Immature natural killer cell (primary cell): ENCODE data around the gene SPOCD1. TPM values are rescaled to one million over a fixed set of nuclear protein-coding genes. Genes with fewer than 3 reads are reported as not detected.

Experiments
- DNase-seq, 3 donors: peaks; one replicate each; pipeline ENCODE4 v3.0.0; 2022; ENCODE audit warnings: mixed read lengths in 1 of 3
- H3K27ac Mint-ChIP-seq, 6 donors: one replicate each; pipeline ENCODE4 v1.8.0; 2020; ENCODE audit warnings: mixed read lengths in 6 of 6, mild to moderate bottlenecking in 5 of 6, inconsistent platforms in 4 of 6, moderate library complexity in 3 of 6
- H3K27me3 Mint-ChIP-seq, 3 donors: one replicate each; pipeline ENCODE4 v1.8.0; 2020 to 2021; ENCODE audit warnings: low read depth in 3 of 3, mild to moderate bottlenecking in 3 of 3, mixed read lengths in 3 of 3, moderate library complexity in 3 of 3, inconsistent platforms in 1 of 3
- H3K36me3 Mint-ChIP-seq, 3 donors: one replicate each; pipeline ENCODE4 v1.8.0; 2020; ENCODE audit warnings: mixed read lengths in 3 of 3, inconsistent platforms in 2 of 3, mild to moderate bottlenecking in 2 of 3
- H3K4me1 Mint-ChIP-seq, 2 donors: one replicate each; pipeline ENCODE4 v1.8.0; 2020; ENCODE audit warnings: inconsistent platforms in 2 of 2, mild to moderate bottlenecking in 2 of 2, mixed read lengths in 2 of 2, moderate library complexity in 1 of 2
- H3K4me3 Mint-ChIP-seq, 5 donors: one replicate each; pipeline ENCODE4 v1.8.0; 2020; ENCODE audit warnings: mild to moderate bottlenecking in 5 of 5, mixed read lengths in 5 of 5, inconsistent platforms in 3 of 5, moderate library complexity in 3 of 5
- H3K9me3 Mint-ChIP-seq, 6 donors: one replicate each; pipeline ENCODE4 v1.8.0; 2020; ENCODE audit warnings: mild to moderate bottlenecking in 6 of 6, mixed read lengths in 6 of 6, inconsistent platforms in 4 of 6, moderate library complexity in 3 of 6
- polyA plus RNA-seq, 3 donors: library from polyadenylated mRNA; unstranded; fragments of 300-500 nt; fragmentation: Illumina TruSeq; gene quantifications; one replicate each; pipeline ENCODE4 v1.2.3, GENCODE V29; 2021

Gene SPOCD1
- polyA plus RNA-seq, 3 donors from 2014 or later: 0.24 to 2.5 (median 0.46) TPM

- Mint-ChIP-seq H3K9me3 (no peaks in the 10 kb centered on the region), H3K27ac (no peak overlapping the region), H3K4me3 (no peak overlapping the region), H3K36me3 (no peaks in the 10 kb centered on the region), H3K27me3 (peaks cover 5 to 10% (median 6%) of the 10 kb centered on the region in 3 donors), H3K4me1 (peaks cover 3 to 11% of the 10 kb centered on the region in 2 donors)
- DNase-seq: no peak
Measured at GRCh38 chr1:31793086-31793485, 22.7 kb downstream of the SPOCD1 start.

- Mint-ChIP-seq H3K27ac (no peak overlapping the region), H3K36me3 (no peaks in the 10 kb centered on the region), H3K27me3 (peaks cover 5 to 13% (median 8%) of the 10 kb centered on the region in 3 donors), H3K4me1 (peaks cover 9 to 16% of the 10 kb centered on the region in 2 donors), H3K9me3 (no peaks in the 10 kb centered on the region), H3K4me3 (no peak overlapping the region)
- no peak for DNase-seq
Measured at GRCh38 chr1:31792541-31792940, 23.3 kb downstream of the SPOCD1 start.

GRCh38 chr1:31792116-31792515 lies 23.7 kb downstream of the SPOCD1 start:
- peaks cover 5 to 13% (median 8%) of the 10 kb centered on the region in 3 donors for H3K27me3 Mint-ChIP-seq
- DNase-seq: no peak
- H3K9me3 Mint-ChIP-seq: no peaks in the 10 kb centered on the region
- H3K4me3 Mint-ChIP-seq: no peak overlapping the region
- no peaks in the 10 kb centered on the region for H3K36me3 Mint-ChIP-seq
- H3K27ac Mint-ChIP-seq: no peak overlapping the region
- H3K4me1 Mint-ChIP-seq: peaks cover 10 to 17% of the 10 kb centered on the region in 2 donors

- Mint-ChIP-seq H3K27me3 (peaks cover 5 to 12% (median 9%) of the 10 kb centered on the region in 3 donors), H3K27ac (no peak overlapping the region), H3K9me3 (no peaks in the 10 kb centered on the region), H3K4me3 (no peak overlapping the region), H3K4me1 (peaks cover 10 to 17% of the 10 kb centered on the region in 2 donors), H3K36me3 (no peaks in the 10 kb centered on the region)
- DNase-seq: no peak
Measured at GRCh38 chr1:31791131-31791858, 24.5 kb downstream of the SPOCD1 start.

GRCh38 chr1:31790641-31791091 lies 25.2 kb downstream of the SPOCD1 start:
- no peak for DNase-seq
- Mint-ChIP-seq H3K27ac (no peak overlapping the region), H3K9me3 (no peaks in the 10 kb centered on the region), H3K4me3 (peak overlapping the region in 1 of 5 donors; percentile 27), H3K4me1 (peaks cover 10 to 17% of the 10 kb centered on the region in 2 donors), H3K36me3 (no peaks in the 10 kb centered on the region), H3K27me3 (peaks cover 5 to 12% (median 9%) of the 10 kb centered on the region in 3 donors)

- H3K27me3 Mint-ChIP-seq: peaks cover 5 to 12% (median 9%) of the 10 kb centered on the region in 3 donors
- peaks cover 10 to 17% of the 10 kb centered on the region in 2 donors for H3K4me1 Mint-ChIP-seq
- H3K27ac Mint-ChIP-seq: peak overlapping the region in 2 of 6 donors; percentile 48 to 69
- peak overlapping the region in 3 of 5 donors; percentile 21 to 64 (median 55) for H3K4me3 Mint-ChIP-seq
- no peaks in the 10 kb centered on the region for H3K36me3 Mint-ChIP-seq
- no peaks in the 10 kb centered on the region for H3K9me3 Mint-ChIP-seq
- DNase-seq: no peak
Measured at GRCh38 chr1:31790140-31790539, 25.7 kb downstream of the SPOCD1 start.

GRCh38 chr1:31789259-31790065 lies 26.4 kb downstream of the SPOCD1 start:
- peak; percentile 91 to 92 (median 91) for DNase-seq
- Mint-ChIP-seq H3K4me1 (peaks cover 10 to 17% of the 10 kb centered on the region in 2 donors), H3K36me3 (no peaks in the 10 kb centered on the region), H3K27ac (peak overlapping the region; percentile 65 to 99 (median 96)), H3K9me3 (no peaks in the 10 kb centered on the region), H3K27me3 (peaks cover 5 to 12% (median 9%) of the 10 kb centered on the region in 3 donors), H3K4me3 (peak overlapping the region; percentile 95 to 97 (median 95))

GRCh38 chr1:31788825-31789256 lies 27.0 kb downstream of the SPOCD1 start:
- Mint-ChIP-seq H3K4me3 (peak overlapping the region; percentile 95 to 97 (median 95)), H3K9me3 (no peaks in the 10 kb centered on the region), H3K27me3 (peaks cover 5 to 12% (median 9%) of the 10 kb centered on the region in 3 donors), H3K27ac (peak overlapping the region; percentile 94 to 99 (median 97)), H3K36me3 (no peaks in the 10 kb centered on the region), H3K4me1 (peaks cover 10 to 17% of the 10 kb centered on the region in 2 donors)
- DNase-seq: no peak

- Mint-ChIP-seq H3K4me3 (peak overlapping the region; percentile 95 to 97 (median 95)), H3K27ac (peak overlapping the region; percentile 94 to 99 (median 97)), H3K4me1 (peaks cover 10 to 17% of the 10 kb centered on the region in 2 donors), H3K27me3 (peaks cover 5 to 12% (median 9%) of the 10 kb centered on the region in 3 donors), H3K36me3 (no peaks in the 10 kb centered on the region), H3K9me3 (no peaks in the 10 kb centered on the region)
- peak; percentile 91 to 93 (median 93) for DNase-seq
Measured at GRCh38 chr1:31788138-31788824, 27.5 kb downstream of the SPOCD1 start.

GRCh38 chr1:31787786-31788137 lies 28.1 kb downstream of the SPOCD1 start:
- Mint-ChIP-seq H3K9me3 (no peaks in the 10 kb centered on the region), H3K27ac (peak overlapping the region; percentile 94 to 99 (median 97)), H3K4me1 (peaks cover 10 to 17% of the 10 kb centered on the region in 2 donors), H3K36me3 (no peaks in the 10 kb centered on the region), H3K4me3 (peak overlapping the region; percentile 95 to 97 (median 95)), H3K27me3 (peaks cover 5 to 12% (median 8%) of the 10 kb centered on the region in 3 donors)
- no peak for DNase-seq

- Mint-ChIP-seq H3K9me3 (no peaks in the 10 kb centered on the region), H3K36me3 (no peaks in the 10 kb centered on the region), H3K27me3 (peaks cover 5 to 12% (median 8%) of the 10 kb centered on the region in 3 donors), H3K27ac (peak overlapping the region; percentile 94 to 99 (median 97)), H3K4me1 (peaks cover 10 to 17% of the 10 kb centered on the region in 2 donors), H3K4me3 (peak overlapping the region; percentile 95 to 97 (median 95))
- no peak for DNase-seq
Measured at GRCh38 chr1:31787261-31787660, 28.6 kb downstream of the SPOCD1 start.

GRCh38 chr1:31786366-31787060 lies 29.3 kb downstream of the SPOCD1 start:
- Mint-ChIP-seq H3K36me3 (no peaks in the 10 kb centered on the region), H3K4me3 (peak overlapping the region in 1 of 5 donors; percentile 25), H3K4me1 (peaks cover 10 to 17% of the 10 kb centered on the region in 2 donors), H3K9me3 (no peaks in the 10 kb centered on the region), H3K27ac (peak overlapping the region in 4 of 6 donors; percentile 36 to 99 (median 74)), H3K27me3 (peaks cover 5 to 12% (median 8%) of the 10 kb centered on the region in 3 donors)
- no peak for DNase-seq

- H3K27ac Mint-ChIP-seq: no peak overlapping the region
- H3K36me3 Mint-ChIP-seq: no peaks in the 10 kb centered on the region
- peaks cover 5 to 12% (median 8%) of the 10 kb centered on the region in 3 donors for H3K27me3 Mint-ChIP-seq
- DNase-seq: no peak
- H3K9me3 Mint-ChIP-seq: no peaks in the 10 kb centered on the region
- no peak overlapping the region for H3K4me3 Mint-ChIP-seq
- peaks cover 10 to 17% of the 10 kb centered on the region in 2 donors for H3K4me1 Mint-ChIP-seq
Measured at GRCh38 chr1:31785947-31786290, 29.9 kb downstream of the SPOCD1 start.
